PC-3 (cell line): ENCODE data around the gene UBE2D3. TPM values are rescaled to one million over a fixed set of nuclear protein-coding genes. Genes with fewer than 3 reads are reported as not detected.
A peak's percentile ranks its signal among the peaks of the same experiment; 100 is the strongest.

Experiments used
- ATAC-seq: fragments of 200-7000 bp; cut with Tn5 transposase; 2 replicates; pipeline ENCODE4 v1.9.1; 2020; ENCODE audit warnings: mild to moderate bottlenecking, moderate library complexity
- BruUV-seq: library from RNA; stranded (reverse); fragments of 400-500 nt; replicated peaks from 2 replicates; lab custom pipeline; 2021; lab: Mats Ljungman, UMichigan
- CTCF ChIA-PET: fragments of 300-600 bp; sonication (Branson Sonifier 250); formaldehyde crosslinking; loops from one replicate; lab custom pipeline; 2022; ENCODE audit warnings: antibody characterized with exemption; lab: Charles Lee
- POLR2A ChIA-PET: fragments of 300-600 bp; sonication (Branson Sonifier 250); formaldehyde crosslinking; loops from one replicate; lab custom pipeline; 2022; ENCODE audit warnings: antibody characterized with exemption; ENCODE audit not compliant: unreplicated experiment; lab: Charles Lee
- DNase-seq: peaks from one replicate; pipeline ENCODE4 v3.0.0-alpha.2; 2015
- H2AFZ ChIP-seq: fragments of 300-600 bp; sonication (generic); 2 replicates; pipeline ENCODE4 v1.6.0; 2016; ENCODE audit warnings: antibody characterized with exemption, low read length
- H3F3A ChIP-seq: fragments of 300-600 bp; sonication (generic); one replicate; pipeline ENCODE4 v1.6.0; 2017; ENCODE audit warnings: antibody characterized with exemption, low read length, control low read depth, mild to moderate bottlenecking; ENCODE audit not compliant: unreplicated experiment
- H3K27ac ChIP-seq: fragments of 300-600 bp; sonication (generic); 2 replicates; pipeline ENCODE4 v1.5.1; 2016; ENCODE audit warnings: mild to moderate bottlenecking, low read length
- H3K27me3 ChIP-seq: fragments of 300-600 bp; sonication (generic); 2 replicates; pipeline ENCODE4 v1.6.1; 2016; ENCODE audit warnings: low read length, mixed read lengths
- H3K36me3 ChIP-seq: fragments of 300-600 bp; sonication (generic); 2 replicates; pipeline ENCODE4 v1.6.1; 2016; ENCODE audit warnings: low read depth, mixed run types, low read length, mixed read lengths
- H3K4me1 ChIP-seq: fragments of 300-600 bp; sonication (generic); 2 replicates; pipeline ENCODE4 v1.5.1; 2016; ENCODE audit warnings: low read length; ENCODE audit not compliant: insufficient read depth
- H3K4me2 ChIP-seq: fragments of 300-600 bp; sonication (generic); 2 replicates; pipeline ENCODE4 v1.6.0; 2016; ENCODE audit warnings: low read length
- H3K4me3 ChIP-seq: fragments of 300-600 bp; sonication (generic); 2 replicates; pipeline ENCODE4 v1.5.1; 2016; ENCODE audit warnings: mild to moderate bottlenecking, low read length, mixed read lengths
- H3K79me2 ChIP-seq: fragments of 300-600 bp; sonication (generic); 2 replicates; pipeline ENCODE4 v1.6.1; 2017; ENCODE audit warnings: low read length, mixed read lengths
- H3K9ac ChIP-seq: fragments of 300-600 bp; sonication (generic); 2 replicates; pipeline ENCODE4 v1.6.0; 2016; ENCODE audit warnings: mild to moderate bottlenecking, low read length
- H3K9me2 ChIP-seq: fragments of 300-600 bp; sonication (generic); replicated peaks from 2 replicates; pipeline ENCODE4 v1.6.1; 2016; ENCODE audit warnings: mixed run types, low read length, mixed read lengths
- H3K9me3 ChIP-seq: fragments of 300-600 bp; sonication (generic); 2 replicates; pipeline ENCODE4 v1.6.1; 2016; ENCODE audit warnings: low read length, mixed read lengths
- H4K20me1 ChIP-seq: fragments of 300-600 bp; sonication (generic); 2 replicates; pipeline ENCODE4 v1.6.1; 2016; ENCODE audit warnings: low read length, mixed read lengths
- EZH2 ChIP-seq: fragments of 300-600 bp; sonication (generic); IDR thresholded peaks from one replicate; pipeline ENCODE4 v1.6.1; 2017; ENCODE audit warnings: antibody characterized with exemption, mild to moderate bottlenecking, low read length; ENCODE audit not compliant: unreplicated experiment
- EZH2phosphoT487 ChIP-seq: fragments of 300-600 bp; sonication (generic); IDR thresholded peaks from 2 replicates; pipeline ENCODE4 v1.6.1; 2018; ENCODE audit warnings: mild to moderate bottlenecking, antibody characterized with exemption, low read length, borderline replicate concordance
- intact Hi-C: fragments of 100-400 bp; cut with micrococcal nuclease; formaldehyde crosslinking; loops from 2 replicates; pipeline ENCODE4 v1.9.0; 2023
- total RNA-seq: library from RNA; depleted of rRNA; stranded (reverse); fragments of >200 nt; gene quantifications from 2 replicates; pipeline ENCODE4 v1.2.3, GENCODE V29; 2014
- TF ChIP-seq, protein P1 (sequence below): fragments of 300-600 bp; sonication (generic); conservative IDR thresholded peaks from 2 replicates; pipeline ENCODE4 v1.5.1; 2017; ENCODE audit warnings: antibody characterized with exemption, low read depth, mild to moderate bottlenecking, low read length

The UBE2D3 gene
- total RNA-seq, 1 experiment from 2014 or later = 435 TPM

GRCh38 chr4:102772738-102773340, 54.5 kb downstream of the UBE2D3 start:
- Histone ChIP-seq H3K36me3 (no peaks in the 10 kb centered on the region), H3K9me2 (no peaks in the 10 kb centered on the region), H3K27me3 (no peaks in the 10 kb centered on the region), H2AFZ (no peak overlapping the region), H4K20me1 (no peaks in the 10 kb centered on the region), H3K9ac (no peak overlapping the region), H3K9me3 (no peaks in the 10 kb centered on the region), H3F3A (no peaks in the 10 kb centered on the region), H3K79me2 (no peaks in the 10 kb centered on the region), H3K4me1 (no peaks in the 10 kb centered on the region), H3K27ac (no peak overlapping the region), H3K4me3 (no peak overlapping the region), H3K4me2 (no peak overlapping the region)
- DNase-seq (no peak), ATAC-seq (no peak)
- ChIA-PET POLR2A (no interaction called here), CTCF (no interaction called here)
- intact Hi-C loops = no loop called here
- no peak for TF ChIP-seq EZH2phosphoT487
- no TSS peak for BruUV-seq

GRCh38 chr4:102764901-102765300, 62.5 kb downstream of the UBE2D3 start:
- ATAC-seq = no peak
- no peak for DNase-seq
- no TSS peak for BruUV-seq
- no peak overlapping the region for H3K4me3 ChIP-seq
- no peaks in the 10 kb centered on the region for H3F3A ChIP-seq
- H3K36me3 ChIP-seq = no peaks in the 10 kb centered on the region
- TF ChIP-seq, protein P1, sequence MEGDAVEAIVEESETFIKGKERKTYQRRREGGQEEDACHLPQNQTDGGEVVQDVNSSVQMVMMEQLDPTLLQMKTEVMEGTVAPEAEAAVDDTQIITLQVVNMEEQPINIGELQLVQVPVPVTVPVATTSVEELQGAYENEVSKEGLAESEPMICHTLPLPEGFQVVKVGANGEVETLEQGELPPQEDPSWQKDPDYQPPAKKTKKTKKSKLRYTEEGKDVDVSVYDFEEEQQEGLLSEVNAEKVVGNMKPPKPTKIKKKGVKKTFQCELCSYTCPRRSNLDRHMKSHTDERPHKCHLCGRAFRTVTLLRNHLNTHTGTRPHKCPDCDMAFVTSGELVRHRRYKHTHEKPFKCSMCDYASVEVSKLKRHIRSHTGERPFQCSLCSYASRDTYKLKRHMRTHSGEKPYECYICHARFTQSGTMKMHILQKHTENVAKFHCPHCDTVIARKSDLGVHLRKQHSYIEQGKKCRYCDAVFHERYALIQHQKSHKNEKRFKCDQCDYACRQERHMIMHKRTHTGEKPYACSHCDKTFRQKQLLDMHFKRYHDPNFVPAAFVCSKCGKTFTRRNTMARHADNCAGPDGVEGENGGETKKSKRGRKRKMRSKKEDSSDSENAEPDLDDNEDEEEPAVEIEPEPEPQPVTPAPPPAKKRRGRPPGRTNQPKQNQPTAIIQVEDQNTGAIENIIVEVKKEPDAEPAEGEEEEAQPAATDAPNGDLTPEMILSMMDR = no peak
- TF ChIP-seq EZH2phosphoT487 (no peak), EZH2 (no peak)
- peaks cover 5% of the 10 kb centered on the region; the same call in 1 of the 2 replicates for H3K4me1 ChIP-seq
- POLR2A ChIA-PET = no interaction called here
- peaks cover 6% of the 10 kb centered on the region for H3K79me2 ChIP-seq
- CTCF ChIA-PET = interaction anchor here (0.6 kb wide), 1 partner anchor 26 kb away, joined by 4 read pairs; no protein-coding TSS in a partner anchor
- H3K4me2 ChIP-seq = no peak overlapping the region
- H3K9me2 ChIP-seq = no peaks in the 10 kb centered on the region
- H3K27ac ChIP-seq = no peak overlapping the region
- H3K27me3 ChIP-seq = no peaks in the 10 kb centered on the region
- H2AFZ ChIP-seq = no peak overlapping the region
- no peaks in the 10 kb centered on the region for H3K9me3 ChIP-seq
- no peaks in the 10 kb centered on the region for H4K20me1 ChIP-seq
- intact Hi-C loops = no loop called here
- H3K9ac ChIP-seq = no peak overlapping the region

DNA sequence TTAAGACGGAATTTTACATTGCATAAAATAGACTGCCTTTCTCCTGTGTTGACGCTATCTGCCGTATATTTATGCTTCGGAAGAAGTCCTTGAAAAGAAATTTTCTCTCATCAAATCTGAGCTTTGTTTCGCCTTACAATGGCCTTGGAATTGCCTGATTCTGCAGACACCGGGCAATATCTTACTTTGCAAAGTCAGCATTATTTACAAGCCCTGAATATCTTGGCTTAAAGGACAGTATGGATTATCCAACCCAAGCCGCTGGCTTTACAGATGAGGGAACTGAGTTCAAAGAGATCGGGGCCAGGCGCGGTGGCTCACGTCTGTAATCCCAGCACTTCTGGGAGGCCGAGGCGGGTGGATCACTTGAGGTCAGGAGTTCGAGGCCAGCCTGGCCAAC, 65.4 kb downstream of the UBE2D3 start:
- ATAC-seq = no peak
- BruUV-seq = no TSS peak
- Histone ChIP-seq H3K36me3 (no peaks in the 10 kb centered on the region), H4K20me1 (0 out of 2 replicates have a peak, but pooled peaks cover 3% of the 10 kb centered on the region), H3K9me3 (no peaks in the 10 kb centered on the region), H3F3A (no peaks in the 10 kb centered on the region), H2AFZ (peak overlapping the region; percentile 99), H3K4me1 (peaks cover 26% of the 10 kb centered on the region; the same call in 1 of the 2 replicates), H3K27me3 (no peaks in the 10 kb centered on the region), H3K4me2 (peak overlapping the region; percentile 99), H3K4me3 (peak overlapping the region; percentile 95; the same call in 1 of the 2 replicates), H3K27ac (no peak overlapping the region), H3K9me2 (no peaks in the 10 kb centered on the region), H3K79me2 (peaks cover 36% of the 10 kb centered on the region), H3K9ac (no peak overlapping the region)
- ChIA-PET POLR2A (no interaction called here), CTCF (no interaction called here)
- DNase-seq = no peak
- intact Hi-C loops = loop anchor here (2.0 kb wide), 1 partner anchor 63 kb away; no protein-coding TSS in a partner anchor
- TF ChIP-seq, protein P1 = no peak
- TF ChIP-seq EZH2phosphoT487 (no peak), EZH2 (no peak)
